Activated CD4-positive, CD25-positive, alpha-beta regulatory T cell treated with anti-CD3 and anti-CD28 coated beads, Interleukin-2, amount 50 U/mL, for 24 hours (primary cell): ENCODE results near the gene MGMT.

Experiments
- ATAC-seq, 2 donors: fragments of 150-1000 bp; cut with Tn5 transposase; one replicate each; pipeline ENCODE4 v1.10.0; 2021; ENCODE audit warnings: mild to moderate bottlenecking in 1 of 2, moderate library complexity in 1 of 2

The MGMT gene

DNA sequence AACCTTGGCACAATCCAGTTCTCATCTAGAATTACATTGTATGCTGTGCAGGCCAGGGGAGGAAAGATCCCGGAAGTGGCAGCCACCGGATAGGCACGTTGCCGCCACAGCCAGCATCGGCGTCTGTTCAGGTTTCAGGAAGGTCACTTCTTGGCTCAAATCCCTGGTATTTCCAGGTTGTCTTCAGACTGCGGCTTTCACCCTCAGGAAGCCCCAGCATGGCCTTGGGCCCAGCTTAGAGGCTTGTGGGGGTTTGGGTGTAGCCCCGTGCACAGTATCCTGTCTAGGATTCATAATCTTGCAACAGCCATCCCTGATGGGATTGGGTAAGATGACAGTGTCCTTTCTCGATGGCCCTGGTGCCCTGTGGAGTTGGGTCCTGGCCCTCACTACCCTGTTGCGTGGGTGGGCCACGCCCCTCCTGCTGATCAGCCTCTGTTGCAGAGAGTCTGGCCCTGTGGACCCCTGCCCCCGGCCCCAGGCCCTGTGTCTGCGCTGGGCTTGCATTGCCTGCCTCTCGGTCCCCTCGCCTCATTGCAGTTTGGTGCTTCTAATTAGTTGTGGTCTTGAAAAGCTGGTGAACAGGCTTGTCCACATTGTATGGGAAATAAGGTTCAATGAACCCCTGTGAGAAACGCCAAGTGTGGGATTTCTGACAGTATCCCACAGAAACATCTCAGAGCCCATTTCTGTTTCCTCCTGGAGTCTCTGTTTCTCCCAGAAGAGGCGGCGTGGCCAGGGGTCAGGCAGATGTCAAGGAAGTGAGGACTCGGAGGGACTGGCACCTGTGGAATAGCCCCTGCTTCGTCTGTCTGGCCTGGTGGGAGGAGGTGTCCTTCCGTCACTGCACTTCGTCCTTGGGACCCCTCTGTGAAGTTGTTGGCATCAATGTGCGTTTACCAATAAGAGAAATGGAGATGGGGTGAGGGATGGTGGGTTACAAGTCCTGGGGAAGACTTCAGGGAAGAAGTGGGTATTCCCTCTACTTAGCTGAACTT, 77.5 kb downstream of the MGMT start:
- no peak for ATAC-seq

- no peak for ATAC-seq
Observed at GRCh38 chr10:129545261-129545660, 78.2 kb downstream of the MGMT start.

GRCh38 chr10:129546106-129546505, 79.1 kb downstream of the MGMT start:
- no peak for ATAC-seq

DNA sequence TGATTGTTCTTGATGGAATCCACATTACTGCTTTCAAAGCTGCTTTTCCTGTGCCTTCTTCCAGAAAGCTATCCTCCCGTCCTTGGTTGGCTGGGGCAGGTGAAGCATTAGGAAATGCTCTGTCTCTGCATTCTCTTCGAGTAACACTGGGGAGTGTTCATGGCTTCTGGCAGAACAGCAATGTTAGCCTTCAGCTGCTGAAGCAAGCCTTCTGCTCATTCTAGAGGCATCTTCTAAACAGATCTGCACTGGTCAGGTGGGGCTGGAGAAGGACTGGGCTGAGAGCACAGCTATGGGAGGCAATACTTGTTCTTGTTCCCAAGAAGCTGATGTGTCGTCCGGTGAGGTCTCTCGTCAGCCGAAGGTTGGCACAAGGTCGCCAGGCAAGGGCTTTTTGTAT, 80.6 kb downstream of the MGMT start:
- no peak for ATAC-seq

DNA sequence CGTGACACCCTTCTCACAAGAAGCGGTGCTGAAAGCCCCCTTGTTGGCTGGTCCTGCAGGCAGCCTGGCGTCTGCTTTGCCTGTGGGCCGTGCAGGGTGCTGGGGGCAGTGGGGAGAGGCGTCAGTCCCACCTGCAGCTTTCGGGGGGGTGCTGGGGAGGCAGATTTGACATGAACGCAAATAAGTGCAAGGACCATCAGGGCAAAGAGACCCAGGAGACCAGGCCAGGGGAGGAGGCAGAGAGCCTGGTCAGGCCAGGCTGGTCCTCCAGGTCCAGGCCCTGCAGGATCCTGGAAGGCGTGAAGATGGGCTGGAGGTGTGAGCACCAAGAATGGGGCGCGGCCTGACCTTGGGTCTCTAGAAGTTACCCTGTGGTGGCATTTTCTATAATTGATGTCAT, 81.6 kb downstream of the MGMT start:
- ATAC-seq: no peak

DNA sequence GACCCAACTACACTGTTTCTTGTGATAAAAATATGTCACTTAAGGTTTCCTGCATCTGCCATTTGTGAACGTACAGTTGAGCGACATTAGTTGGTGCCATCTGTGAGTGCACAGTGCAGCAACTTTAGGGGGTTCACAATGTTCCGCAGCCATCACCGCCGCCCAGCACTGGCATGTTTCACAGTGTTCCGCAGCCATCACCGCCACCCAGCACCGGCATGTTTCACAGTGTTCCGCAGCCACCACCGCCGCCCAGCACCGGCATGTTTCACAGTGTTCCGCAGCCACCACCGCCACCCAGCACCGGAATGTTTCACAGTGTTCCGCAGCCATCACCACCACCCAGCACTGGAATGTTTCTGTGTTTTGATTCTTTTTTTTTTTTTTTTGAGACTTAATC, 83.0 kb downstream of the MGMT start:
- ATAC-seq: no peak

GRCh38 chr10:129550658-129551057, 83.6 kb downstream of the MGMT start:
- ATAC-seq: no peak

GRCh38 chr10:129552119-129552518, 85.1 kb downstream of the MGMT start:
- no peak for ATAC-seq

- ATAC-seq: no peak
Observed at GRCh38 chr10:129553928-129554327, 86.9 kb downstream of the MGMT start.

DNA sequence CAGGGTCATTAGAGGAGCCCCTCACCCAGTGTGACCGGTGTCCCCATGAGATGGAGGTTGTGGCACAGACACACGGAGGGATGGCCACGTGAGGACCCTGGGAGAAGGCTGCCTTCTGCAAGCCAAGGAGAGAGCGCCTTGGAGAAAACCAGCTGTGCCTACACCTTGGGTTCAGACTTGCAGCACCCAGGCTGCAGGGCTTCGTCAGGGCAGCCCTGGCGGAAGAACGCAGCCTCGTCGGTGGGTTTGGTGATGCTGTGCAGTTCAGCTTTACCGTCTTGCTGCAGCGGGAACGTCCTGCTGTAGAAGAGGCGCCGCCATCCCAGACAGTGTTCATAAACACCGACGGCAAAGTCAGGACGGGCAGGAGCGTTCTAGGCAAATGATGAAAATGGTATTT, 89.3 kb downstream of the MGMT start:
- ATAC-seq: no peak

GRCh38 chr10:129560361-129560760, 93.3 kb downstream of the MGMT start:
- no peak for ATAC-seq

DNA sequence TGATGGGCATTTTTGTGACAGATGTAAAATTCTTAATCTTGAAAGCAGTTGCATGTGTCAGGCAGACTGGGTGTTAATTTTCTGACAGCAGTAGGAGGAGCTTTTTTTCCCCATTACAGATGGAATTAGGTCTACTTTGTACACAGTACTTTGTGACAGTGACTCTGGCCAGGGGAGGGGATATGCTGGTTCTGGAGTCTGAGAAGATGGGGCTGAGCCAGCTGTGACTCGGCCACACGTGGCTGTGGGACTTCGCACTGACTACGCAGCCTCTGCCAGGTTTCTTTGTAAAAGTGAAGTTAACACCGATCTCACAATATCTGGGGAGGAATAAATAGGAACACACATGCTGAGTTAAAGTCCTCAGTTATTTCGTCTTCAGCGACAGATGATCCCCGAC, 95.4 kb downstream of the MGMT start:
- ATAC-seq: no peak

- no peak for ATAC-seq
Observed at GRCh38 chr10:129564923-129565322, 97.9 kb downstream of the MGMT start.

GRCh38 chr10:129568583-129569344, 101.7 kb downstream of the MGMT start:
- no peak for ATAC-seq

GRCh38 chr10:129570185-129570584, 103.1 kb downstream of the MGMT start:
- ATAC-seq: no peak

- ATAC-seq: no peak
Observed at GRCh38 chr10:129579228-129579627, 112.2 kb downstream of the MGMT start.

- no peak for ATAC-seq
Observed at GRCh38 chr10:129580010-129580409, 113.0 kb downstream of the MGMT start.

- ATAC-seq: no peak
Observed at GRCh38 chr10:129580901-129581300, 113.9 kb downstream of the MGMT start.

GRCh38 chr10:129581827-129582411, 114.9 kb downstream of the MGMT start:
- no peak for ATAC-seq

GRCh38 chr10:129583831-129584230, 116.8 kb downstream of the MGMT start:
- no peak for ATAC-seq

DNA sequence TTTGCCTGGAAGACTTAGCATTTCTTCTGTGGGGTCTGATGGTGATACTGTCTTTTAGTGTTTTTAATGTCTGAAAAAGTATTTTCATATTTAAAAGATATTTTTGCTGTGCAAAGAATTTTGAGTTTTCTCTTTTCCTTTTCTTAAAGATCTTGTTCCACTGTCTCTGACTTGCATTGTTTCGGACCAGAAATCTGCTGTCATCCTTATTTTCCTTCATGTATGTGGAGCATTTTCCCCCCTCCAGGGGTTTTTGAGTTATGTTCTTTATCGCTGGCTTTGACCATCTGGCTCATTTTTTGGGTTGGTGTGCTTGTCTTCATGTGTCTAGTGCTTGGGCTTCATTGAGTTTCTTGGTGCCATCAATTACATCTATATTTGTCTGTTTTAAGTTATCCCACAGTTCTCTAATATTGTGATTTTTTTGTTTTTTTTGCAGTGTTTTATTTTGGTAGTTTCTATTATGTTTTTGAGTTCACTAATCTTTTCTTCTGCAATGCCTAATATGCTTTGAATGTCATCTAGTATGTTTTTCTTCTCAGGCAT, 119.9 kb downstream of the MGMT start:
- no peak for ATAC-seq

- ATAC-seq: no peak
Observed at GRCh38 chr10:129589546-129589945, 122.5 kb downstream of the MGMT start.

- ATAC-seq: no peak
Observed at GRCh38 chr10:129593953-129594352, 126.9 kb downstream of the MGMT start.
